T-helper 9 cell (primary cell): ENCODE results near the gene ETS1.

Experiments
- DNase-seq: peaks from one replicate; pipeline ENCODE4 v3.0.0-alpha.2; 2020

Gene ETS1

GRCh38 chr11:128535468-128536457 is 51.6 kb downstream of the ETS1 start:
- DNase-seq, result no peak

- DNase-seq, result no peak
These were observed 53.9 kb downstream of the ETS1 start for GRCh38 chr11:128533472-128533871.

GRCh38 chr11:128532572-128533091 is 54.7 kb downstream of the ETS1 start:
- no peak for DNase-seq

DNA sequence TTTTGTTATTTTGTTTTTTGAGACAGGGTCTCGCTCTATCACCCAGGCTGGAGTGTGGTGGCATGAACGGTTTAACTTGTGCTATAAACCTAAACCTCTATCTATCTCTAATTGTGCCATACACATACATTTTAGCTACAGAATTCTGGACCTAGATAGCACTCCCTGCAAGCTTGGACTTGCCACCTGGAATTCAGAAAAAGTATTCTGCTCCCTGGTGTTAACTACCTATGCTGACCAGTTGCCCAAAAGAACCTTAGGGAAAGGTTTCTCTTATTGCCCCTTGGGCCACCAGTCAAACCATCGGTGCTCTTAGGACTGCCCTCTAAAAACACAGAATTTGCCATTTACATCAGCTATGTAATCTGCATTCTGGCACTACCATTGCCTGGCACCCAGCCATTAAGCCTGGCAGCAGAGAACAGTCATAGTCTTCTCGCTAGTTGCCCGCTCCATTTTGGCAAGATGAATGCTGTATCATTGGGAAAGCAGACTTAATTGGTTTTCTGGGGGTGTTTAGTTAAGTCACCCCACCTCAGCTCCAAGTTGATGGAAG is 55.3 kb downstream of the ETS1 start:
- no peak for DNase-seq

GRCh38 chr11:128531588-128531987 is 55.8 kb downstream of the ETS1 start:
- DNase-seq, result no peak

- DNase-seq, result no peak
These were observed 57.0 kb downstream of the ETS1 start for GRCh38 chr11:128530118-128531074.

DNA sequence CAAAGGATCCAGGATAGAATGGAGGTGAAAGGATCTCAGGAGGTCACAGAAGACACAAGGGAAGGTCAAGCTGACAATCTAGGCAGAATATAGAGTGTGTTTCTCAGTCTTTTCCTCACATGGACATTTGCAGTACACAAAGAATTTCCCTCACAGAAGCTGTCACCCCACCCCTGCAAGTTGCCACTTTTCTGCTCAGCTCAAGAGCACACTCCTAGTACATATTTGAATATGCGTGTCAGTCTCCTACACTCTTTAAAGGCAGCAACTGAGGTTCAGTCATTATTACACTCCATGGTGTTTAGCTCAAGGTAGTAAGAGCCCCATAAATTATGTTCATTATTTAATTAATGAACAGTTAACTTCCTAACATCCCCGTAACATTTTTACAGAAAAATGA is 59.1 kb downstream of the ETS1 start:
- DNase-seq, result no peak

DNA sequence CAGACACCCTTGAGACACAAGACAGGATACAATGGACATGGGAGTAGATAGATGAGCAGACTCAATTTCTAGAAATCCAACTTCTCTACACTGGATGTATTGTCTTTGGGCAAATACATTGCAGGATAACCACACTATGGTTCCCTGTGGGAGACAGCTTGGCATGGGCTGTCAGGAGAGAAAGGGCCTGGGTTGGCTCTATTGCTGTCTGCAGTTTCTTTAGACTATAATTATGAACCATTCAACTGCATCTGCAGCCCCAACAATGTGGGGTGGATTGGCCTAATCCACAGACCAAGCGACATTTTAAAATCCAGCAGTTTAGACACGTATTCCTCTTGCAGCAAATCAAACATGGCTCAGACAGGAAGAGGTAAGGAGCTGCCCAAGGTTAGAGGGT is 60.3 kb downstream of the ETS1 start:
- no peak for DNase-seq

GRCh38 chr11:128525411-128526243 is 61.7 kb downstream of the ETS1 start:
- no peak for DNase-seq

GRCh38 chr11:128524172-128524571 is 63.2 kb downstream of the ETS1 start:
- DNase-seq, result no peak

DNA sequence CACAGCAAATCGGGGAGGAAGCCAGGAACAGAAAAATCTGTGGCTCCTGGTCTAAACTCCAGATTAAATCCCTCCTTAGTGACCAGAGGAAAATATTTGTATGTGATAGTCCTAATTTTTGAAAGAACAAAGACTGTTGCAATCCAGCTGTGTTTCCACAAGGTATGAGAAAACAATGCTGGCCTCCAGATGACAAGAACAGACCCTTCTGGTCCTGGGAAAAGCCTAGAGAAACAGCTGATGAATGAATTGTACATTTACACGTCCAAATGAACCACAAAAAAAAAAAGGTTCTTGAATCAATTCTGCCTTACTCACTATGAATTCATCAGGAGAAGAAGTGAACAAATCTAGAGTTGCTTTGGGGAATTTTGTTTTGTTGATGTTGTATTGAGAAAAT is 63.7 kb downstream of the ETS1 start:
- no peak for DNase-seq

- DNase-seq, result peak; percentile 51
These were observed 64.3 kb downstream of the ETS1 start for GRCh38 chr11:128522943-128523518.

DNA sequence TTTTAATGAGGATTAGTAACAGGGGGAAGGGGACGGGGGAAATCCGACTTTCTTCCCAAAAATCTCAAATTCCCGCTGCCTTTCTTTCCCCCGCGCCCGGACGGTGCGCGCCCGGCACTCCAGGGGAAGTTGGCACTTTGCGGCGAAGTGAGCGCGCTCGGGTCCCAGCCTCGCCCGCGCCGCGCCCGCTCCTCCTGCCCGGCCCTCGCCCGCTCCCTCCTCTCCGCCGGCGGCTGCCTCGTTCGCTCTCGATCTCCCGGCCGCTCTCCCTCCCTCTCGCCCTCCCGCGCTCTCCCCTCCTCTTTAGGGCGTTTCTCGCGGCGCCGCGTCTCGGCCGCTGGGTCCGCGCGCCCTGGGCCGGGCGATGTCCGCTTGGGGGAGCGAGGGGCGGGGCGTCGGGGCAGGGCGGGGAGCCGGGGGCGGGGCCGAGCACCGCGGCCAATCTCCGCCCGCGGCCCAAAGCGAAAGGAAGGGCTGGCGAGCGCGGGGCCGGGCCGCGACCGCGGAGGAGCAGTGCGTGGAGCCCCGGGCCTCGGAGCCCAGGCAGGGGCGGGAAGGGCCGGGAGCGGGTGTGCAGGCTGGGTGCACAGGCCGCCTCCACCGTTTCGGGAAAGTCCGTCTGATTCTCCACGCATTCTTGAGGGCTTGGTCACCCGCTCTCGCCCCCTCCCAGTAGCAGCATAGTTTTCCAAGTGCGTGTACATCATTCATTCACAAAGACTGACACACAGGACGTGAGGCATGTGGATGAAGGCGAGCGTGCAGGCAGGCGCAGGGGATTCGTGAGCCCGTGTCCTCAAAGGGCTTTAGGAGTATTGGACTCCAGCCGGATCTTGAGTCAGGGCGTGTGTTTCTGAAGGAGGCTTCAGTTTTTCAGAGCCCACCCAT is 65.1 kb downstream of the ETS1 start:
- peak; percentile 78 for DNase-seq

GRCh38 chr11:128521682-128522054 is 65.7 kb downstream of the ETS1 start:
- DNase-seq, result no peak

- no peak for DNase-seq
These were observed 66.3 kb downstream of the ETS1 start for GRCh38 chr11:128520888-128521681.

DNA sequence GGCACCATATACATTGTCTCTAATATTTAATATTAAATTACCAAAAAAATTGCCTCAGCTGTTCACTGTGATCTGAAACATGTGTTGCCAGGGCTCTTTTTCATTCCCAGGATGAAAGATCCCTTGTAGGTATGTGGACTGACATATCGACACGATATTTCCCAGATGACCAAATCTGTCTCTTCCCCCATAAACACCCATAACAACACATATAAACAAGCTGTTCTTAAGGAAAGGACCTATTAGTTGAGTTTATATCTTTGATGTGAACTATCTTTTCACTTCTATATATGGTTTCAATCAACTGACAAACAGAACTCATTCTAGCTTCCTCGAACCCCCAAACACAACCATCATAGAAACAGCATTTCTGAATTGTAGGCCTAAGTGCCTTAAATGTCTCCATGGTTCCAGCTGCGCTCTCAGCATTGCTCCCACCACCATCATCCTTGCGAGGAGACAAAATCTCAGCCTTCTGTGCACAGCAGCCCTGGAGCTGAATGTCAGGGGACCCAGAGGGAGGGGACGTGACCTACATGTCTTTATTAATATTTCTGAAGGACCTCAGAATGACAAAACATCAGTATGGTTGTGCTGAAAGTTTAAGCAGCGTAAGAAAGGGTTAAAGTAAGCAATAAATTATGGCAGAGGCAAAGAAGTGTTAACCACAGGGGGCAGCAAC is 67.0 kb downstream of the ETS1 start:
- DNase-seq, result no peak

- DNase-seq, result no peak
These were observed 68.0 kb downstream of the ETS1 start for GRCh38 chr11:128519338-128519737.

DNA sequence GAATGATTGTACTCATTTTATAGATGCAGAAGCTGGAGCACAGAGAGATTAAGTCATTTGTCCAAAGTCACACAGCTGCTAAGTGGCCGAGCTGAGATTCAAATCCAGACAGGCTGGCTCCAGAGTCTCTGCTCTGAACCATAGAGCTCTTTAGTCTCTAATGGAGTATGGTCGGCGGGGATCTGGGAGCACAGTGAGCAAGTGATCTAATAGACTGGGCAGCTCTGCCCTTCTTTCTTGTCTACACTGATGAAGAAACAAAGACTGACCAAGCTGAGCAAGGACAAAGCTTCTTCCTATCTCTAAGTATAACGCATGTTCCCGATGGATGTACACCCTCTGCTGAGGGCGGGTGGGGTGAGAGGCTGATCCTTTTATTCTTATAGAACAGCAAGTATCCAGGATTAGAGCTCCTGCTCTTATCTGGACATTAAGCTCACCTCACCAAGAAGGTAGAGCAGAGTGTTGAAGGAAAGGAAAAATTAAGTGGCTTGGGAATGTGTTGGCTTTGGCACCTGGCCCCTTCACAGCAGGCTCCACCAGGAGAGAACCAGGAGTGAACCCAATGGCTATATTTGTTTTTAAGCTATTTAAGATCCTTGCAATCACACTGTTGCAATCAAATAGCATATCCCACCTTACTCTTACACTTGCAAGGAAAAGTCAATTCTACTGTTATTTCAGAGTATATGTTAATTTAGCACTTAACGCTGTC is 68.7 kb downstream of the ETS1 start:
- DNase-seq, result no peak
